ENCODE measurements around the gene LDLRAD3.

DNA sequence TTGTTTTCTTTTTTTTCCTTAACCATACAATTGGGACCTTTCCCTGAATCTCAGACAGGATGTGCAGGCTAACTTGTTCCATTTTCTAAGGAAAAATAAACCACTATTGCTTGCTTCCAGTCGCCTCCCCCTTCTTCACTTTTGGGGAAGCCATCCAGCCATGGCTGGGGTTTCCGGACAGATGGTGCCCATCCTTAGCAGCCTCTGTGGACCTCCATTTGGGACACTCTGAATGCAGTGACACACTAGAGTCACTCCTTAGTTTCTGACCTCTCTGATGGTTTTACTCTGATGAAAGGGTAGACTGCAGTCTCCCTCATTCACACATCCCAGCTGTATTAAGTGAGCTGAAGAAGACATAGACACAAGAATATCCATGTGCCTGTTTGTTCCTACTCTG, 198.1 kb downstream of the LDLRAD3 start:
- TF ChIP-seq, protein P1, sequence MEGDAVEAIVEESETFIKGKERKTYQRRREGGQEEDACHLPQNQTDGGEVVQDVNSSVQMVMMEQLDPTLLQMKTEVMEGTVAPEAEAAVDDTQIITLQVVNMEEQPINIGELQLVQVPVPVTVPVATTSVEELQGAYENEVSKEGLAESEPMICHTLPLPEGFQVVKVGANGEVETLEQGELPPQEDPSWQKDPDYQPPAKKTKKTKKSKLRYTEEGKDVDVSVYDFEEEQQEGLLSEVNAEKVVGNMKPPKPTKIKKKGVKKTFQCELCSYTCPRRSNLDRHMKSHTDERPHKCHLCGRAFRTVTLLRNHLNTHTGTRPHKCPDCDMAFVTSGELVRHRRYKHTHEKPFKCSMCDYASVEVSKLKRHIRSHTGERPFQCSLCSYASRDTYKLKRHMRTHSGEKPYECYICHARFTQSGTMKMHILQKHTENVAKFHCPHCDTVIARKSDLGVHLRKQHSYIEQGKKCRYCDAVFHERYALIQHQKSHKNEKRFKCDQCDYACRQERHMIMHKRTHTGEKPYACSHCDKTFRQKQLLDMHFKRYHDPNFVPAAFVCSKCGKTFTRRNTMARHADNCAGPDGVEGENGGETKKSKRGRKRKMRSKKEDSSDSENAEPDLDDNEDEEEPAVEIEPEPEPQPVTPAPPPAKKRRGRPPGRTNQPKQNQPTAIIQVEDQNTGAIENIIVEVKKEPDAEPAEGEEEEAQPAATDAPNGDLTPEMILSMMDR (IDR thresholded peaks at IDR 0.05; ENCODE audit: borderline replicate concordance, extremely low read depth, low read length, poor library complexity, severe bottlenecking), result no peak
- no peak for TF ChIP-seq EZH2 (IDR thresholded peaks at IDR 0.05; ENCODE audit: borderline replicate concordance, low read depth, low read length, severe bottlenecking)

All from DND-41 (cell line).